Hepatocyte (in vitro differentiated cells): ENCODE measurements around the gene SMPDL3B. TPM values are rescaled to one million over a fixed set of nuclear protein-coding genes. Genes with fewer than 3 reads are reported as not detected.
A peak's percentile ranks its signal among the peaks of the same experiment; 100 is the strongest.

ENCODE experiments used
- DNase-seq: peaks from one replicate; pipeline ENCODE4 v3.0.0-alpha.2; 2016; ENCODE audit warnings: low spot score
- H2AFZ ChIP-seq: fragments of 200-600 bp; sonication (generic); 2 replicates; pipeline ENCODE4 v1.6.0; 2016; ENCODE audit warnings: antibody characterized with exemption, mild to moderate bottlenecking
- H3K27ac ChIP-seq: fragments of 200-600 bp; sonication (generic); 2 replicates; pipeline ENCODE4 v1.5.1; 2016; ENCODE audit warnings: mild to moderate bottlenecking
- H3K27me3 ChIP-seq: fragments of 200-600 bp; sonication (generic); 2 replicates; pipeline ENCODE4 v1.6.1; 2016
- H3K36me3 ChIP-seq: fragments of 200-600 bp; sonication (generic); replicated peaks from 2 replicates; pipeline ENCODE4 v1.5.1; 2016; ENCODE audit warnings: low read depth; ENCODE audit not compliant: insufficient read depth
- H3K4me1 ChIP-seq: fragments of 200-600 bp; sonication (generic); 2 replicates; pipeline ENCODE4 v1.5.1; 2016; ENCODE audit warnings: mild to moderate bottlenecking, moderate library complexity; ENCODE audit not compliant: insufficient read depth
- H3K4me2 ChIP-seq: fragments of 200-600 bp; sonication (generic); 2 replicates; pipeline ENCODE4 v1.6.0; 2016
- H3K4me3 ChIP-seq: fragments of 200-600 bp; sonication (generic); 2 replicates; pipeline ENCODE4 v1.5.1; 2016; ENCODE audit warnings: mild to moderate bottlenecking
- H3K79me2 ChIP-seq: fragments of 200-600 bp; sonication (generic); 2 replicates; pipeline ENCODE4 v1.6.0; 2017; ENCODE audit warnings: mild to moderate bottlenecking
- H3K9me2 ChIP-seq: fragments of 200-600 bp; sonication (generic); replicated peaks from 2 replicates; pipeline ENCODE4 v1.6.0; 2017; ENCODE audit warnings: mild to moderate bottlenecking; ENCODE audit not compliant: insufficient read depth
- H3K9me3 ChIP-seq: fragments of 200-600 bp; sonication (generic); 2 replicates; pipeline ENCODE4 v1.5.1; 2016; ENCODE audit warnings: low read depth, mild to moderate bottlenecking
- H4K20me1 ChIP-seq: fragments of 200-600 bp; sonication (generic); 2 replicates; pipeline ENCODE4 v1.6.0; 2016; ENCODE audit warnings: mild to moderate bottlenecking; ENCODE audit not compliant: insufficient read depth, poor library complexity, severe bottlenecking
- CTCF ChIP-seq: fragments of 200-600 bp; sonication (generic); IDR thresholded peaks from 2 replicates; pipeline ENCODE4 v1.5.1; 2016; ENCODE audit warnings: antibody characterized with exemption, mild to moderate bottlenecking; ENCODE audit not compliant: poor library complexity
- EZH2 ChIP-seq: fragments of 200-600 bp; sonication (generic); IDR thresholded peaks from 2 replicates; pipeline ENCODE4 v1.6.1; 2016; ENCODE audit warnings: antibody characterized with exemption, mild to moderate bottlenecking, borderline replicate concordance
- EZH2phosphoT487 ChIP-seq: fragments of 200-600 bp; sonication (generic); IDR thresholded peaks from one replicate; pipeline ENCODE4 v1.6.1; 2018; ENCODE audit warnings: antibody characterized with exemption, mild to moderate bottlenecking, low read depth, moderate library complexity; ENCODE audit not compliant: unreplicated experiment, severe bottlenecking
- WGBS: methylation state at CpG from one replicate; pipeline ENCODE4 v1.1.6; 2016; ENCODE audit warnings: low lambda C conversion rate; ENCODE audit errors: missing lambda C conversion rate; 5-methylcytosine and 5-hydroxymethylcytosine counted together
- polyA plus RNA-seq: library from polyadenylated mRNA; unstranded; fragments of >200 nt; fragmentation: Nextera tagmentation; extraction: Ambion mirVana; gene quantifications from 2 replicates; pipeline ENCODE4 v1.2.1, GENCODE V29; 2016
- total RNA-seq: library from RNA; depleted of rRNA; stranded (reverse); fragments of >200 nt; gene quantifications from 2 replicates; pipeline ENCODE4 v1.2.3, GENCODE V29; 2014

The SMPDL3B gene
- total and polyA plus RNA-seq, 2 experiments from 2014 or later: 16.2 to 17.3 TPM

- TF ChIP-seq CTCF (no peak), EZH2phosphoT487 (no peak), EZH2 (no peak)
- Histone ChIP-seq H3K4me3 (no peak overlapping the region), H4K20me1 (no peaks in the 10 kb centered on the region), H3K9me2 (no peaks in the 10 kb centered on the region), H3K4me1 (no peaks in the 10 kb centered on the region), H3K27me3 (no peaks in the 10 kb centered on the region), H3K79me2 (no peaks in the 10 kb centered on the region), H3K36me3 (no peaks in the 10 kb centered on the region), H3K4me2 (peak overlapping the region; percentile 74), H3K27ac (no peak overlapping the region), H3K9me3 (no peaks in the 10 kb centered on the region), H2AFZ (no peak overlapping the region)
- WGBS: 55% methylated on average over 5 of the region's 5 CpGs
- DNase-seq: no peak
Measured at GRCh38 chr1:27936370-27936769, 1.6 kb downstream of the SMPDL3B start.

GRCh38 chr1:27937524-27937836 lies 2.7 kb downstream of the SMPDL3B start:
- no peaks in the 10 kb centered on the region for H3K27me3 ChIP-seq
- no peak overlapping the region for H2AFZ ChIP-seq
- no peaks in the 10 kb centered on the region for H3K9me2 ChIP-seq
- H3K9me3 ChIP-seq: no peaks in the 10 kb centered on the region
- WGBS: 72% methylated on average over 1 of the region's 1 CpG
- no peak for DNase-seq
- no peak overlapping the region for H3K4me3 ChIP-seq
- no peak overlapping the region for H3K27ac ChIP-seq
- no peak overlapping the region for H3K4me2 ChIP-seq
- no peak for TF ChIP-seq EZH2
- no peak for TF ChIP-seq CTCF
- TF ChIP-seq EZH2phosphoT487: no peak
- H3K79me2 ChIP-seq: no peaks in the 10 kb centered on the region
- H3K4me1 ChIP-seq: no peaks in the 10 kb centered on the region
- H3K36me3 ChIP-seq: no peaks in the 10 kb centered on the region
- no peaks in the 10 kb centered on the region for H4K20me1 ChIP-seq

GRCh38 chr1:27938488-27938887 lies 3.7 kb downstream of the SMPDL3B start:
- Histone ChIP-seq H3K4me3 (no peak overlapping the region), H3K4me2 (no peak overlapping the region), H4K20me1 (no peaks in the 10 kb centered on the region), H3K4me1 (no peaks in the 10 kb centered on the region), H3K9me3 (no peaks in the 10 kb centered on the region), H3K9me2 (no peaks in the 10 kb centered on the region), H3K27me3 (no peaks in the 10 kb centered on the region), H2AFZ (no peak overlapping the region), H3K36me3 (no peaks in the 10 kb centered on the region), H3K79me2 (no peaks in the 10 kb centered on the region), H3K27ac (no peak overlapping the region)
- WGBS: 89% methylated on average over 4 of the region's 4 CpGs
- TF ChIP-seq EZH2phosphoT487 (no peak), EZH2 (no peak), CTCF (no peak)
- DNase-seq: no peak

GRCh38 chr1:27940297-27940696 lies 5.5 kb downstream of the SMPDL3B start:
- DNase-seq: no peak
- no peak overlapping the region for H2AFZ ChIP-seq
- H3K4me1 ChIP-seq: no peaks in the 10 kb centered on the region
- H3K36me3 ChIP-seq: no peaks in the 10 kb centered on the region
- H3K9me2 ChIP-seq: no peaks in the 10 kb centered on the region
- no peaks in the 10 kb centered on the region for H3K79me2 ChIP-seq
- H3K9me3 ChIP-seq: no peaks in the 10 kb centered on the region
- no peaks in the 10 kb centered on the region for H4K20me1 ChIP-seq
- H3K27ac ChIP-seq: no peak overlapping the region
- no peak overlapping the region for H3K4me3 ChIP-seq
- no peaks in the 10 kb centered on the region for H3K27me3 ChIP-seq
- 60% methylated on average over 6 of the region's 6 CpGs for WGBS
- no peak for TF ChIP-seq EZH2
- no peak for TF ChIP-seq CTCF
- TF ChIP-seq EZH2phosphoT487: no peak
- H3K4me2 ChIP-seq: no peak overlapping the region
